ENCODE results near the gene MYH11.

Gene MYH11

GRCh38 chr16:15749371-15749770 is 107.5 kb downstream of the MYH11 start:
- no peak for TF ChIP-seq CTCF (IDR thresholded peaks at IDR 0.05)
- Histone ChIP-seq H3K9ac (no peak overlapping the region), H3K4me2 (ENCODE audit: low read length) (no peak overlapping the region), H2AFZ (no peak overlapping the region), H3K4me3 (ENCODE audit: low read depth, low read length) (no peak overlapping the region), H3K36me3 (ENCODE audit: control insufficient read depth, insufficient read depth, low read length) (no peaks in the 10 kb centered on the region), H3K9me3 (ENCODE audit: control insufficient read depth, low read length) (no peaks in the 10 kb centered on the region), H3K79me2 (no peaks in the 10 kb centered on the region), H3K27me3 (ENCODE audit: control insufficient read depth, insufficient read depth, low read length) (no peaks in the 10 kb centered on the region), H3K27ac (no peak overlapping the region), H3K4me1 (no peaks in the 10 kb centered on the region)

GRCh38 chr16:15748654-15749053 is 108.2 kb downstream of the MYH11 start:
- Histone ChIP-seq H3K27me3 (ENCODE audit: control insufficient read depth, insufficient read depth, low read length) (no peaks in the 10 kb centered on the region), H3K4me3 (ENCODE audit: low read depth, low read length) (no peak overlapping the region), H3K9me3 (ENCODE audit: control insufficient read depth, low read length) (no peaks in the 10 kb centered on the region), H3K27ac (no peak overlapping the region), H2AFZ (no peak overlapping the region), H3K4me1 (no peaks in the 10 kb centered on the region), H3K36me3 (ENCODE audit: control insufficient read depth, insufficient read depth, low read length) (no peaks in the 10 kb centered on the region), H3K79me2 (no peaks in the 10 kb centered on the region), H3K9ac (no peak overlapping the region), H3K4me2 (ENCODE audit: low read length) (no peak overlapping the region)
- TF ChIP-seq CTCF (IDR thresholded peaks at IDR 0.05), result no peak

- no peak for TF ChIP-seq CTCF (IDR thresholded peaks at IDR 0.05)
- no peak overlapping the region for H3K4me2 ChIP-seq (ENCODE audit: low read length)
- no peaks in the 10 kb centered on the region for H3K79me2 ChIP-seq
- no peak overlapping the region for H2AFZ ChIP-seq
- no peaks in the 10 kb centered on the region for H3K4me1 ChIP-seq
- H3K27me3 ChIP-seq (ENCODE audit: control insufficient read depth, insufficient read depth, low read length), result no peaks in the 10 kb centered on the region
- no peak overlapping the region for H3K4me3 ChIP-seq (ENCODE audit: low read depth, low read length)
- H3K9ac ChIP-seq, result no peak overlapping the region
- H3K9me3 ChIP-seq (ENCODE audit: control insufficient read depth, low read length), result no peaks in the 10 kb centered on the region
- H3K27ac ChIP-seq, result no peak overlapping the region
- no peaks in the 10 kb centered on the region for H3K36me3 ChIP-seq (ENCODE audit: control insufficient read depth, insufficient read depth, low read length)
Measured at GRCh38 chr16:15747937-15748336, 108.9 kb downstream of the MYH11 start.

- no peak overlapping the region for H3K4me2 ChIP-seq (ENCODE audit: low read length)
- no peaks in the 10 kb centered on the region for H3K27me3 ChIP-seq (ENCODE audit: control insufficient read depth, insufficient read depth, low read length)
- no peak overlapping the region for H3K27ac ChIP-seq
- TF ChIP-seq CTCF (IDR thresholded peaks at IDR 0.05), result no peak
- no peaks in the 10 kb centered on the region for H3K9me3 ChIP-seq (ENCODE audit: control insufficient read depth, low read length)
- no peaks in the 10 kb centered on the region for H3K79me2 ChIP-seq
- H2AFZ ChIP-seq, result no peak overlapping the region
- no peak overlapping the region for H3K4me3 ChIP-seq (ENCODE audit: low read depth, low read length)
- no peaks in the 10 kb centered on the region for H3K36me3 ChIP-seq (ENCODE audit: control insufficient read depth, insufficient read depth, low read length)
- H3K4me1 ChIP-seq, result no peaks in the 10 kb centered on the region
- H3K9ac ChIP-seq, result no peak overlapping the region
Measured at GRCh38 chr16:15746332-15746731, 110.5 kb downstream of the MYH11 start.

GRCh38 chr16:15743657-15744056 is 113.2 kb downstream of the MYH11 start:
- no peak overlapping the region for H3K27ac ChIP-seq
- H2AFZ ChIP-seq, result no peak overlapping the region
- H3K4me3 ChIP-seq (ENCODE audit: low read depth, low read length), result no peak overlapping the region
- H3K79me2 ChIP-seq, result no peaks in the 10 kb centered on the region
- no peak overlapping the region for H3K4me2 ChIP-seq (ENCODE audit: low read length)
- no peak for TF ChIP-seq CTCF (IDR thresholded peaks at IDR 0.05)
- H3K27me3 ChIP-seq (ENCODE audit: control insufficient read depth, insufficient read depth, low read length), result no peaks in the 10 kb centered on the region
- no peaks in the 10 kb centered on the region for H3K36me3 ChIP-seq (ENCODE audit: control insufficient read depth, insufficient read depth, low read length)
- H3K9ac ChIP-seq, result no peak overlapping the region
- no peaks in the 10 kb centered on the region for H3K4me1 ChIP-seq
- no peaks in the 10 kb centered on the region for H3K9me3 ChIP-seq (ENCODE audit: control insufficient read depth, low read length)
